Lower lobe of right lung (tissue), 2 donors: ENCODE results near the gene IL1RAPL1. TPM values are rescaled to one million over a fixed set of nuclear protein-coding genes. Genes with fewer than 3 reads are reported as not detected.
"Not testable (repeated sequence)": the region's sequence is repeated elsewhere in the genome, so short reads cannot be mapped to it uniquely, and the experiment has no call there.

ENCODE experiments used
- ATAC-seq, 2 donors: fragments of 200-7000 bp; cut with Tn5 transposase; one replicate each; pipeline ENCODE4 v1.9.1; 2020 to 2022; ENCODE audit warnings: mild to moderate bottlenecking in 2 of 2, moderate library complexity in 2 of 2
- DNase-seq: peaks from one replicate; pipeline ENCODE4 v3.0.0-alpha.2; 2020
- H3K27ac ChIP-seq: fragments of 200-600 bp; one replicate; pipeline ENCODE4 v1.8.0; 2022
- H3K27me3 ChIP-seq: fragments of 200-600 bp; one replicate; pipeline ENCODE4 v1.8.0; 2022; ENCODE audit warnings: low read depth
- H3K36me3 ChIP-seq: fragments of 200-600 bp; one replicate; pipeline ENCODE4 v1.8.0; 2022; ENCODE audit warnings: mild to moderate bottlenecking
- H3K4me1 ChIP-seq: fragments of 200-600 bp; one replicate; pipeline ENCODE4 v1.8.0; 2022
- H3K4me3 ChIP-seq: fragments of 200-600 bp; one replicate; pipeline ENCODE4 v1.8.0; 2022; ENCODE audit warnings: mild to moderate bottlenecking
- H3K9me3 ChIP-seq: fragments of 200-600 bp; one replicate; pipeline ENCODE4 v1.8.0; 2022
- intact Hi-C: fragments of 100-400 bp; cut with DNase I; formaldehyde crosslinking; loops from one replicate; pipeline ENCODE4 v1.11.0; 2022
- total RNA-seq: library from RNA; stranded (reverse); fragmentation: NEBNext Ultra II Directional; extraction: Animal tissue kit (Norgen Biotek cat#: 25700); gene quantifications from one replicate; pipeline ENCODE4 v1.2.1, GENCODE V29; 2021
- TF ChIP-seq, protein P1 (sequence below): fragments of 200-600 bp; IDR thresholded peaks from one replicate; pipeline ENCODE4 v1.8.0; 2022; ENCODE audit warnings: antibody characterized with exemption, mild to moderate bottlenecking
- donor health status: DM: no; HTN: yes; CAD: no; lungs with severe emphysema.

Gene IL1RAPL1
- total RNA-seq, 1 donor from 2014 or later, result not detected

DNA sequence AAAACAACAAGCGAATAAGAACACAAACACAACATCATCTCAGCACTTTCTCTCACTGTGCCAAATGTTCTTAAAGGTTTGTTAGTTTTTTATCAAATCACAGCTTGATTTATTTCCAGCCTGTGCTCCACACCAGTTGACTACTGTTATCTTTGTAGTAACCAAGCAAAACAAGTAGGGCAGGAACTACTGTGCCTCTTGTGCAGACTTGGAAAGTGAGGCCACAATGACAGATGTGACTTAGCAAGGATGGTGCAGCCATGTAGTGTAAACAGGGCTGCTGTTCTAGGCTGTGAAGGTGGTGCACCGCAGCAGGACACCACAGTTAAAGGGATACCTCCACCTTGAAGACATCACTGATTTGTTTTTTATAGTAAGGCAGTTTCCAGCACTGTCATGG, 170.0 kb downstream of the IL1RAPL1 start:
- no peak overlapping the region for H3K4me3 ChIP-seq
- no peak for DNase-seq
- ATAC-seq, result no peak
- intact Hi-C loops, result no loop called here
- no peaks in the 10 kb centered on the region for H3K36me3 ChIP-seq
- H3K27me3 ChIP-seq, result no peaks in the 10 kb centered on the region
- H3K4me1 ChIP-seq, result no peaks in the 10 kb centered on the region
- TF ChIP-seq, protein P1, sequence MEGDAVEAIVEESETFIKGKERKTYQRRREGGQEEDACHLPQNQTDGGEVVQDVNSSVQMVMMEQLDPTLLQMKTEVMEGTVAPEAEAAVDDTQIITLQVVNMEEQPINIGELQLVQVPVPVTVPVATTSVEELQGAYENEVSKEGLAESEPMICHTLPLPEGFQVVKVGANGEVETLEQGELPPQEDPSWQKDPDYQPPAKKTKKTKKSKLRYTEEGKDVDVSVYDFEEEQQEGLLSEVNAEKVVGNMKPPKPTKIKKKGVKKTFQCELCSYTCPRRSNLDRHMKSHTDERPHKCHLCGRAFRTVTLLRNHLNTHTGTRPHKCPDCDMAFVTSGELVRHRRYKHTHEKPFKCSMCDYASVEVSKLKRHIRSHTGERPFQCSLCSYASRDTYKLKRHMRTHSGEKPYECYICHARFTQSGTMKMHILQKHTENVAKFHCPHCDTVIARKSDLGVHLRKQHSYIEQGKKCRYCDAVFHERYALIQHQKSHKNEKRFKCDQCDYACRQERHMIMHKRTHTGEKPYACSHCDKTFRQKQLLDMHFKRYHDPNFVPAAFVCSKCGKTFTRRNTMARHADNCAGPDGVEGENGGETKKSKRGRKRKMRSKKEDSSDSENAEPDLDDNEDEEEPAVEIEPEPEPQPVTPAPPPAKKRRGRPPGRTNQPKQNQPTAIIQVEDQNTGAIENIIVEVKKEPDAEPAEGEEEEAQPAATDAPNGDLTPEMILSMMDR, result no peak
- no peaks in the 10 kb centered on the region for H3K9me3 ChIP-seq
- no peak overlapping the region for H3K27ac ChIP-seq

GRCh38 chrX:28766561-28766960, 179.3 kb downstream of the IL1RAPL1 start:
- H3K27me3 ChIP-seq, ATAC-seq, H3K27ac ChIP-seq, H3K4me1 ChIP-seq, H3K4me3 ChIP-seq, intact Hi-C loops, H3K9me3 ChIP-seq, DNase-seq, H3K36me3 ChIP-seq: not testable (repeated sequence)

GRCh38 chrX:28773807-28774206, 186.6 kb downstream of the IL1RAPL1 start:
- no peaks in the 10 kb centered on the region for H3K27me3 ChIP-seq
- ATAC-seq, result no peak
- H3K9me3 ChIP-seq, result no peaks in the 10 kb centered on the region

DNA sequence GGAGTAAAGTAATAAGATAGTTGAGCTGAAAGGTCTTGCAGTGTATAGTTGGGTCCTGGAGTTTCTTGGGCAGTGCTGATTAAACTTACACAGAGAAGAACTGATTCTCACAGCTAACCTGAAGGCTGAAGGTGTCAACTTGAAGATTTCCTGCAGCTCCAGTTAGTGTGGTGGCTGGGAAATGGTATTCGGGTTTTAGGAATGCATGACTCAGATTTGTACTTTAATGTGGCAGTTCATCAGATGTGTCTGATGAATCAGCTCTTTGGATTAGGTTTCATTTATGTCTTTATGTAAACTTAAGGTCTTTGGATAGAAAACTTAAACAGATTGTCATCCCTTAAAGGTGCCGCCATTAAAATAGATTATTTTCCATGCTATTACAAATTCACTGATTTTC, 200.0 kb downstream of the IL1RAPL1 start:
- DNase-seq (no peak), ATAC-seq (no peak)
- no peaks in the 10 kb centered on the region for H3K27me3 ChIP-seq
- H3K9me3 ChIP-seq, result no peaks in the 10 kb centered on the region
- no peaks in the 10 kb centered on the region for H3K36me3 ChIP-seq
- no peaks in the 10 kb centered on the region for H3K4me1 ChIP-seq
- intact Hi-C loops, result no loop called here
- TF ChIP-seq, protein P1, result no peak
- H3K27ac ChIP-seq, result no peak overlapping the region
- no peak overlapping the region for H3K4me3 ChIP-seq

More at GRCh38 chrX:28773807-28774206, 186.6 kb downstream of the IL1RAPL1 start:
- TF ChIP-seq, protein P1, result no peak
- Histone ChIP-seq H3K36me3 (no peaks in the 10 kb centered on the region), H3K27ac (no peak overlapping the region), H3K4me3 (no peak overlapping the region), H3K4me1 (no peaks in the 10 kb centered on the region)
- no peak for DNase-seq
- intact Hi-C loops, result no loop called here

- H3K4me1 ChIP-seq, H3K36me3 ChIP-seq, ATAC-seq, DNase-seq, H3K4me3 ChIP-seq, H3K27ac ChIP-seq, H3K27me3 ChIP-seq, H3K9me3 ChIP-seq, intact Hi-C loops: not testable (repeated sequence)
Measured at GRCh38 chrX:28800671-28801070, 213.4 kb downstream of the IL1RAPL1 start.

DNA sequence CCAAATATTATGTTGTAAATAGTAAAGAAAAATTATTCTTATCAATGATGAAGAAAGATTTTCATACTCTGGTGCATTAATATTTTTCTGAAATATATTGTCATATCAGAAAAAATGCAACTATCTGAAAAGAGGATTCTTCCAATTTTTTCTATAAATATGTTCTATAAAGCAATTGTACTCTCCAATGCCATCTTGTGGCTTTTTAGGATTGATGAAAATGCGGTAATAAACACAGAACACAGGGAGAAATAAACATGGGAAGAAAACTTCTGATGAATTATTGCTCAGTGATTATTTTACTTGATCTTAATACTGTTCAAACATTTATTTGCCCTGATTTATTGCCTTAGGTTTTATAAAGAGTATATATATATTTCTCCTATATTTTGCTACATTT, 215.4 kb downstream of the IL1RAPL1 start:
- no peaks in the 10 kb centered on the region for H3K27me3 ChIP-seq
- intact Hi-C loops, result no loop called here
- no peaks in the 10 kb centered on the region for H3K9me3 ChIP-seq
- H3K4me3 ChIP-seq, result no peak overlapping the region
- DNase-seq (no peak), ATAC-seq (no peak)
- H3K27ac ChIP-seq, result no peak overlapping the region
- H3K36me3 ChIP-seq, result no peaks in the 10 kb centered on the region
- no peaks in the 10 kb centered on the region for H3K4me1 ChIP-seq
- TF ChIP-seq, protein P1, result no peak

DNA sequence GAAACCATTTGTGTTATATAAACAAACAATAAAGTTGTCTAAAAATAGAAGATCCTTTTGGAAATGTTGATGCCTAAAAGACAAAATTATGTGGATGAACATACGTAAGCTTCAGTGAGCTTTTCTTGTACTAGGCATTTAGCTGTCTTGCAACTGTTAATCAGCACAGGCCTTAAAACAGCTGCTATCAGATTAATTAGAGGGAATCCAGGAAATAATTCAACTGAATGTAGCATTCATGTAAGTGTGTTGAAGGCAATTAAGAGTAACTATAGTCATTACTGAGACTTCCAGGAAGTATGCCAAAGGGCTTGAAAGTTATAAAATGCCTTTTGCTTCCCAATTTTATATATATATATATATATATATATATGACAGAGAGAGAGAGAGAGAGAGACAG, 248.7 kb downstream of the IL1RAPL1 start:
- TF ChIP-seq, protein P1, result no peak
- Histone ChIP-seq H3K4me1 (no peaks in the 10 kb centered on the region), H3K27me3 (no peaks in the 10 kb centered on the region), H3K4me3 (no peak overlapping the region), H3K27ac (no peak overlapping the region), H3K36me3 (no peaks in the 10 kb centered on the region), H3K9me3 (no peaks in the 10 kb centered on the region)
- no peak for ATAC-seq
- intact Hi-C loops, result no loop called here
- no peak for DNase-seq
